Measurements from ENCODE around the gene PRDM8.
"Not testable (repeated sequence)": the region's sequence is repeated elsewhere in the genome, so short reads cannot be mapped to it uniquely, and the experiment has no call there.

DNA sequence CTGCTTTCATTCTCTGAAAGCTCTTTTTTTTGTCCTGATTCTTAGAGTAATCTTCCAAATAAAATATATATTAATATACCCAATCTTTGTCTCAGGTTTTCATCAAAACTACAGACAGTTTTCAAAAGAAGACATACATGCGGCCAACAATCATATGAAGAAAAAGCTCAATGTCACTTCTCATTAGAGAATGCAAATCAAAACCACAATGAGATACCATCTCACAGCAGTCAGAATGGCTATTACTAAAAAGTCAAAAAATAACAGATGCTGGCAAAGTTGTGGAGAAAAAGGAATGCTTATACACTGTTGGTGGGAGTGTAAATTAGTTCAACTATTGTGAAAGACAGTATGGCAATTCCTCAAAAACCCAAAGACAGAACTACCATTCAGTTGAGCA is 50.2 kb downstream of the PRDM8 start:
- TF ChIP-seq, protein P1, sequence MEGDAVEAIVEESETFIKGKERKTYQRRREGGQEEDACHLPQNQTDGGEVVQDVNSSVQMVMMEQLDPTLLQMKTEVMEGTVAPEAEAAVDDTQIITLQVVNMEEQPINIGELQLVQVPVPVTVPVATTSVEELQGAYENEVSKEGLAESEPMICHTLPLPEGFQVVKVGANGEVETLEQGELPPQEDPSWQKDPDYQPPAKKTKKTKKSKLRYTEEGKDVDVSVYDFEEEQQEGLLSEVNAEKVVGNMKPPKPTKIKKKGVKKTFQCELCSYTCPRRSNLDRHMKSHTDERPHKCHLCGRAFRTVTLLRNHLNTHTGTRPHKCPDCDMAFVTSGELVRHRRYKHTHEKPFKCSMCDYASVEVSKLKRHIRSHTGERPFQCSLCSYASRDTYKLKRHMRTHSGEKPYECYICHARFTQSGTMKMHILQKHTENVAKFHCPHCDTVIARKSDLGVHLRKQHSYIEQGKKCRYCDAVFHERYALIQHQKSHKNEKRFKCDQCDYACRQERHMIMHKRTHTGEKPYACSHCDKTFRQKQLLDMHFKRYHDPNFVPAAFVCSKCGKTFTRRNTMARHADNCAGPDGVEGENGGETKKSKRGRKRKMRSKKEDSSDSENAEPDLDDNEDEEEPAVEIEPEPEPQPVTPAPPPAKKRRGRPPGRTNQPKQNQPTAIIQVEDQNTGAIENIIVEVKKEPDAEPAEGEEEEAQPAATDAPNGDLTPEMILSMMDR (IDR thresholded peaks at IDR 0.05), result not testable (repeated sequence)
- TF ChIP-seq, protein P2, sequence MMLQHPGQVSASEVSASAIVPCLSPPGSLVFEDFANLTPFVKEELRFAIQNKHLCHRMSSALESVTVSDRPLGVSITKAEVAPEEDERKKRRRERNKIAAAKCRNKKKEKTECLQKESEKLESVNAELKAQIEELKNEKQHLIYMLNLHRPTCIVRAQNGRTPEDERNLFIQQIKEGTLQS (CRISPR knock-in tag; conservative IDR thresholded peaks at IDR 0.05), result not testable (repeated sequence)
- TF ChIP-seq SP1 (CRISPR knock-in tag; conservative IDR thresholded peaks at IDR 0.05); ZNF416 (CRISPR knock-in tag; IDR thresholded peaks at IDR 0.05); TEAD1 (CRISPR knock-in tag; IDR thresholded peaks at IDR 0.05); JUN (CRISPR knock-in tag; IDR thresholded peaks at IDR 0.05); CBFB (CRISPR knock-in tag; IDR thresholded peaks at IDR 0.05; ENCODE audit: low read depth); FOXK1 (CRISPR knock-in tag; IDR thresholded peaks at IDR 0.05); NR1H2 (CRISPR knock-in tag; IDR thresholded peaks at IDR 0.05): not testable (repeated sequence)
- TF ChIP-seq, protein P3, sequence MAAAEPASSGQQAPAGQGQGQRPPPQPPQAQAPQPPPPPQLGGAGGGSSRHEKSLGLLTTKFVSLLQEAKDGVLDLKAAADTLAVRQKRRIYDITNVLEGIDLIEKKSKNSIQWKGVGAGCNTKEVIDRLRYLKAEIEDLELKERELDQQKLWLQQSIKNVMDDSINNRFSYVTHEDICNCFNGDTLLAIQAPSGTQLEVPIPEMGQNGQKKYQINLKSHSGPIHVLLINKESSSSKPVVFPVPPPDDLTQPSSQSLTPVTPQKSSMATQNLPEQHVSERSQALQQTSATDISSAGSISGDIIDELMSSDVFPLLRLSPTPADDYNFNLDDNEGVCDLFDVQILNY (CRISPR knock-in tag; IDR thresholded peaks at IDR 0.05), result not testable (repeated sequence)
- TF ChIP-seq, protein P4, sequence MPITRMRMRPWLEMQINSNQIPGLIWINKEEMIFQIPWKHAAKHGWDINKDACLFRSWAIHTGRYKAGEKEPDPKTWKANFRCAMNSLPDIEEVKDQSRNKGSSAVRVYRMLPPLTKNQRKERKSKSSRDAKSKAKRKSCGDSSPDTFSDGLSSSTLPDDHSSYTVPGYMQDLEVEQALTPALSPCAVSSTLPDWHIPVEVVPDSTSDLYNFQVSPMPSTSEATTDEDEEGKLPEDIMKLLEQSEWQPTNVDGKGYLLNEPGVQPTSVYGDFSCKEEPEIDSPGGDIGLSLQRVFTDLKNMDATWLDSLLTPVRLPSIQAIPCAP (CRISPR knock-in tag; IDR thresholded peaks at IDR 0.05), result not testable (repeated sequence)
- TF ChIP-seq, protein P5, sequence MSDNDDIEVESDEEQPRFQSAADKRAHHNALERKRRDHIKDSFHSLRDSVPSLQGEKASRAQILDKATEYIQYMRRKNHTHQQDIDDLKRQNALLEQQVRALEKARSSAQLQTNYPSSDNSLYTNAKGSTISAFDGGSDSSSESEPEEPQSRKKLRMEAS (CRISPR knock-in tag; IDR thresholded peaks at IDR 0.05), result not testable (repeated sequence)
- TF ChIP-seq, protein P6, sequence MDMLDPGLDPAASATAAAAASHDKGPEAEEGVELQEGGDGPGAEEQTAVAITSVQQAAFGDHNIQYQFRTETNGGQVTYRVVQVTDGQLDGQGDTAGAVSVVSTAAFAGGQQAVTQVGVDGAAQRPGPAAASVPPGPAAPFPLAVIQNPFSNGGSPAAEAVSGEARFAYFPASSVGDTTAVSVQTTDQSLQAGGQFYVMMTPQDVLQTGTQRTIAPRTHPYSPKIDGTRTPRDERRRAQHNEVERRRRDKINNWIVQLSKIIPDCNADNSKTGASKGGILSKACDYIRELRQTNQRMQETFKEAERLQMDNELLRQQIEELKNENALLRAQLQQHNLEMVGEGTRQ (CRISPR knock-in tag; IDR thresholded peaks at IDR 0.05), result not testable (repeated sequence)
- TF ChIP-seq, protein P7, sequence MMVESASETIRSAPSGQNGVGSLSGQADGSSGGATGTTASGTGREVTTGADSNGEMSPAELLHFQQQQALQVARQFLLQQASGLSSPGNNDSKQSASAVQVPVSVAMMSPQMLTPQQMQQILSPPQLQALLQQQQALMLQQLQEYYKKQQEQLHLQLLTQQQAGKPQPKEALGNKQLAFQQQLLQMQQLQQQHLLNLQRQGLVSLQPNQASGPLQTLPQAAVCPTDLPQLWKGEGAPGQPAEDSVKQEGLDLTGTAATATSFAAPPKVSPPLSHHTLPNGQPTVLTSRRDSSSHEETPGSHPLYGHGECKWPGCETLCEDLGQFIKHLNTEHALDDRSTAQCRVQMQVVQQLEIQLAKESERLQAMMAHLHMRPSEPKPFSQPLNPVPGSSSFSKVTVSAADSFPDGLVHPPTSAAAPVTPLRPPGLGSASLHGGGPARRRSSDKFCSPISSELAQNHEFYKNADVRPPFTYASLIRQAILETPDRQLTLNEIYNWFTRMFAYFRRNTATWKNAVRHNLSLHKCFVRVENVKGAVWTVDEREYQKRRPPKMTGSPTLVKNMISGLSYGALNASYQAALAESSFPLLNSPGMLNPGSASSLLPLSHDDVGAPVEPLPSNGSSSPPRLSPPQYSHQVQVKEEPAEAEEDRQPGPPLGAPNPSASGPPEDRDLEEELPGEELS (CRISPR knock-in tag; IDR thresholded peaks at IDR 0.05), result not testable (repeated sequence)
